Upper lobe of right lung (tissue), 1 donor: ENCODE measurements around the gene SLCO3A1. TPM values are rescaled to one million over a fixed set of nuclear protein-coding genes. Genes with fewer than 3 reads are reported as not detected.

Experiments used
- ATAC-seq: fragments of 200-7000 bp; cut with Tn5 transposase; one replicate; pipeline ENCODE4 v1.9.1; 2020; ENCODE audit warnings: mild to moderate bottlenecking, moderate library complexity
- DNase-seq: peaks from one replicate; pipeline ENCODE4 v3.0.0-alpha.2; 2020
- H3K27ac ChIP-seq: fragments of 200-600 bp; one replicate; pipeline ENCODE4 v1.8.0; 2022
- H3K27me3 ChIP-seq: fragments of 200-600 bp; one replicate; pipeline ENCODE4 v1.8.0; 2022; ENCODE audit warnings: mild to moderate bottlenecking
- H3K36me3 ChIP-seq: fragments of 200-600 bp; one replicate; pipeline ENCODE4 v1.8.0; 2022
- H3K4me1 ChIP-seq: fragments of 200-600 bp; one replicate; pipeline ENCODE4 v1.8.0; 2022
- H3K4me3 ChIP-seq: fragments of 200-600 bp; one replicate; pipeline ENCODE4 v1.8.0; 2022; ENCODE audit warnings: mild to moderate bottlenecking
- H3K9me3 ChIP-seq: fragments of 200-600 bp; one replicate; pipeline ENCODE4 v1.8.0; 2022
- CTCF ChIP-seq: fragments of 200-600 bp; IDR thresholded peaks from one replicate; pipeline ENCODE4 v1.8.0; 2022; ENCODE audit warnings: antibody characterized with exemption
- intact Hi-C: fragments of 100-400 bp; cut with DNase I; formaldehyde crosslinking; loops from one replicate; pipeline ENCODE4 v1.11.0; 2022
- total RNA-seq: library from RNA; stranded (reverse); fragmentation: NEBNext Ultra II Directional; extraction: Animal tissue kit (Norgen Biotek cat#: 25700); gene quantifications from one replicate; pipeline ENCODE4 v1.2.1, GENCODE V29; 2021
- donor health status: DM: no; HTN: yes; CAD: no; lungs with severe emphysema.

SLCO3A1 gene
- total RNA-seq, 1 donor from 2014 or later = 50.6 TPM

GRCh38 chr15:92112711-92113110 lies 259.2 kb downstream of the SLCO3A1 start:
- ATAC-seq (no peak), DNase-seq (no peak)
- intact Hi-C loops = no loop called here
- H3K36me3 ChIP-seq = peaks cover 6% of the 10 kb centered on the region
- H3K27ac ChIP-seq = no peak overlapping the region
- no peak for TF ChIP-seq CTCF
- peaks cover 16% of the 10 kb centered on the region for H3K4me1 ChIP-seq
- no peak overlapping the region for H3K4me3 ChIP-seq
- no peaks in the 10 kb centered on the region for H3K27me3 ChIP-seq
- no peaks in the 10 kb centered on the region for H3K9me3 ChIP-seq

- intact Hi-C loops = no loop called here
- ATAC-seq (no peak), DNase-seq (no peak)
- Histone ChIP-seq H3K4me3 (no peak overlapping the region), H3K4me1 (peaks cover 17% of the 10 kb centered on the region), H3K27ac (no peak overlapping the region), H3K36me3 (no peaks in the 10 kb centered on the region), H3K9me3 (no peaks in the 10 kb centered on the region), H3K27me3 (no peaks in the 10 kb centered on the region)
- no peak for TF ChIP-seq CTCF
Observed at GRCh38 chr15:92113832-92114231, 260.3 kb downstream of the SLCO3A1 start.

- intact Hi-C loops = no loop called here
- no peak for ATAC-seq
- Histone ChIP-seq H3K4me1 (peaks cover 17% of the 10 kb centered on the region), H3K36me3 (peaks cover 3% of the 10 kb centered on the region), H3K9me3 (no peaks in the 10 kb centered on the region), H3K4me3 (no peak overlapping the region), H3K27ac (no peak overlapping the region), H3K27me3 (no peaks in the 10 kb centered on the region)
- no peak for DNase-seq
- TF ChIP-seq CTCF = no peak
Observed at GRCh38 chr15:92115834-92116233, 262.3 kb downstream of the SLCO3A1 start.

- H3K9me3 ChIP-seq = no peaks in the 10 kb centered on the region
- no peak overlapping the region for H3K4me3 ChIP-seq
- peaks cover 13% of the 10 kb centered on the region for H3K4me1 ChIP-seq
- DNase-seq (no peak), ATAC-seq (no peak)
- H3K27ac ChIP-seq = no peak overlapping the region
- H3K36me3 ChIP-seq = peaks cover 8% of the 10 kb centered on the region
- TF ChIP-seq CTCF = no peak
- intact Hi-C loops = no loop called here
- H3K27me3 ChIP-seq = no peaks in the 10 kb centered on the region
Observed at GRCh38 chr15:92116330-92116729, 262.8 kb downstream of the SLCO3A1 start.

GRCh38 chr15:92117261-92117731 lies 263.8 kb downstream of the SLCO3A1 start:
- intact Hi-C loops = no loop called here
- ATAC-seq (peak; percentile 36), DNase-seq (no peak)
- Histone ChIP-seq H3K27ac (no peak overlapping the region), H3K9me3 (no peaks in the 10 kb centered on the region), H3K27me3 (no peaks in the 10 kb centered on the region), H3K4me3 (no peak overlapping the region), H3K36me3 (peaks cover 17% of the 10 kb centered on the region), H3K4me1 (peaks cover 13% of the 10 kb centered on the region)
- no peak for TF ChIP-seq CTCF
